ENCODE data around the gene IER5. TPM values are rescaled to one million over a fixed set of nuclear protein-coding genes. Genes with fewer than 3 reads are reported as not detected.

The IER5 gene
- total and polyA plus RNA-seq, 9 of the 15 experiments (the other 6 are each of a cell fraction or from before 2014, with no cell fraction given), result 2.4 to 32.1 (median 12.0) TPM

GRCh38 chr1:181141431-181141910 is 53.0 kb downstream of the IER5 start (continued):
- TF ChIP-seq SAFB2 (IDR thresholded peaks at IDR 0.05; ENCODE audit: borderline replicate concordance, low read depth, low read length, severe bottlenecking) (no peak), MEF2D (tag; conservative IDR thresholded peaks at IDR 0.05; ENCODE audit: low read depth) (no peak), JUND (IDR thresholded peaks at IDR 0.05; ENCODE audit: borderline replicate concordance, low read depth, low read length) (peak; percentile 96), JUND (tag; IDR thresholded peaks at IDR 0.05; ENCODE audit: borderline replicate concordance, low read depth, low read length) (peak; percentile 97), ZNF133 (CRISPR knock-in tag; IDR thresholded peaks at IDR 0.05) (no peak), XRCC5 (IDR thresholded peaks at IDR 0.05; ENCODE audit: low read depth, low read length) (no peak), HNRNPLL (IDR thresholded peaks at IDR 0.05; ENCODE audit: low read depth, low read length, poor library complexity, severe bottlenecking) (no peak), FOXP4 (CRISPR knock-in tag; IDR thresholded peaks at IDR 0.05; ENCODE audit: borderline replicate concordance) (no peak), BMI1 (IDR thresholded peaks at IDR 0.05; ENCODE audit: low read length) (no peak), ZBTB1 (CRISPR knock-in tag; IDR thresholded peaks at IDR 0.05; ENCODE audit: borderline replicate concordance, low read depth) (no peak), SRSF7 (optimal IDR thresholded peaks at IDR 0.05; ENCODE audit: low read depth, low read length) (no peak), NFE2 (IDR thresholded peaks at IDR 0.05; ENCODE audit: low read depth) (peak; percentile 85), PML (IDR thresholded peaks at IDR 0.05; ENCODE audit: low read length) (no peak), ZNF764 (CRISPR knock-in tag; IDR thresholded peaks at IDR 0.05; ENCODE audit: low read depth) (no peak), HOMEZ (CRISPR knock-in tag; IDR thresholded peaks at IDR 0.05) (no peak), ZBTB8A (IDR thresholded peaks at IDR 0.05; ENCODE audit: partially characterized antibody) (no peak), HMG20A (CRISPR knock-in tag; conservative IDR thresholded peaks at IDR 0.05) (no peak), ETS2 (tag; IDR thresholded peaks at IDR 0.05; ENCODE audit: borderline replicate concordance, poor library complexity, severe bottlenecking) (no peak), GATAD2A (IDR thresholded peaks at IDR 0.05) (peak; percentile 76; the same call in 1 of the 2 replicates)
- TF ChIP-seq, protein P1, sequence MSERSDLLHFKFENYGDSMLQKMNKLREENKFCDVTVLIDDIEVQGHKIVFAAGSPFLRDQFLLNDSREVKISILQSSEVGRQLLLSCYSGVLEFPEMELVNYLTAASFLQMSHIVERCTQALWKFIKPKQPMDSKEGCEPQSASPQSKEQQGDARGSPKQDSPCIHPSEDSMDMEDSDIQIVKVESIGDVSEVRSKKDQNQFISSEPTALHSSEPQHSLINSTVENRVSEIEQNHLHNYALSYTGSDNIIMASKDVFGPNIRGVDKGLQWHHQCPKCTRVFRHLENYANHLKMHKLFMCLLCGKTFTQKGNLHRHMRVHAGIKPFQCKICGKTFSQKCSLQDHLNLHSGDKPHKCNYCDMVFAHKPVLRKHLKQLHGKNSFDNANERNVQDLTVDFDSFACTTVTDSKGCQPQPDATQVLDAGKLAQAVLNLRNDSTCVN (CRISPR knock-in tag; IDR thresholded peaks at IDR 0.05), result no peak
- TF ChIP-seq, protein P2, sequence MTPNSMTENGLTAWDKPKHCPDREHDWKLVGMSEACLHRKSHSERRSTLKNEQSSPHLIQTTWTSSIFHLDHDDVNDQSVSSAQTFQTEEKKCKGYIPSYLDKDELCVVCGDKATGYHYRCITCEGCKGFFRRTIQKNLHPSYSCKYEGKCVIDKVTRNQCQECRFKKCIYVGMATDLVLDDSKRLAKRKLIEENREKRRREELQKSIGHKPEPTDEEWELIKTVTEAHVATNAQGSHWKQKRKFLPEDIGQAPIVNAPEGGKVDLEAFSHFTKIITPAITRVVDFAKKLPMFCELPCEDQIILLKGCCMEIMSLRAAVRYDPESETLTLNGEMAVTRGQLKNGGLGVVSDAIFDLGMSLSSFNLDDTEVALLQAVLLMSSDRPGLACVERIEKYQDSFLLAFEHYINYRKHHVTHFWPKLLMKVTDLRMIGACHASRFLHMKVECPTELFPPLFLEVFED (CRISPR knock-in tag; conservative IDR thresholded peaks at IDR 0.05), result no peak
- TF ChIP-seq, protein P3, sequence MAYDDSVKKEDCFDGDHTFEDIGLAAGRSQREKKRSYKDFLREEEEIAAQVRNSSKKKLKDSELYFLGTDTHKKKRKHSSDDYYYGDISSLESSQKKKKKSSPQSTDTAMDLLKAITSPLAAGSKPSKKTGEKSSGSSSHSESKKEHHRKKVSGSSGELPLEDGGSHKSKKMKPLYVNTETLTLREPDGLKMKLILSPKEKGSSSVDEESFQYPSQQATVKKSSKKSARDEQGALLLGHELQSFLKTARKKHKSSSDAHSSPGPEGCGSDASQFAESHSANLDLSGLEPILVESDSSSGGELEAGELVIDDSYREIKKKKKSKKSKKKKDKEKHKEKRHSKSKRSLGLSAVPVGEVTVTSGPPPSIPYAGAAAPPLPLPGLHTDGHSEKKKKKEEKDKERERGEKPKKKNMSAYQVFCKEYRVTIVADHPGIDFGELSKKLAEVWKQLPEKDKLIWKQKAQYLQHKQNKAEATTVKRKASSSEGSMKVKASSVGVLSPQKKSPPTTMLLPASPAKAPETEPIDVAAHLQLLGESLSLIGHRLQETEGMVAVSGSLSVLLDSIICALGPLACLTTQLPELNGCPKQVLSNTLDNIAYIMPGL (CRISPR knock-in tag; IDR thresholded peaks at IDR 0.05), result no peak
